ENCODE data around the gene EFCAB9.
"Not testable (repeated sequence)": the region's sequence is repeated elsewhere in the genome, so short reads cannot be mapped to it uniquely, and the experiment has no call there.

EFCAB9 gene

DNA sequence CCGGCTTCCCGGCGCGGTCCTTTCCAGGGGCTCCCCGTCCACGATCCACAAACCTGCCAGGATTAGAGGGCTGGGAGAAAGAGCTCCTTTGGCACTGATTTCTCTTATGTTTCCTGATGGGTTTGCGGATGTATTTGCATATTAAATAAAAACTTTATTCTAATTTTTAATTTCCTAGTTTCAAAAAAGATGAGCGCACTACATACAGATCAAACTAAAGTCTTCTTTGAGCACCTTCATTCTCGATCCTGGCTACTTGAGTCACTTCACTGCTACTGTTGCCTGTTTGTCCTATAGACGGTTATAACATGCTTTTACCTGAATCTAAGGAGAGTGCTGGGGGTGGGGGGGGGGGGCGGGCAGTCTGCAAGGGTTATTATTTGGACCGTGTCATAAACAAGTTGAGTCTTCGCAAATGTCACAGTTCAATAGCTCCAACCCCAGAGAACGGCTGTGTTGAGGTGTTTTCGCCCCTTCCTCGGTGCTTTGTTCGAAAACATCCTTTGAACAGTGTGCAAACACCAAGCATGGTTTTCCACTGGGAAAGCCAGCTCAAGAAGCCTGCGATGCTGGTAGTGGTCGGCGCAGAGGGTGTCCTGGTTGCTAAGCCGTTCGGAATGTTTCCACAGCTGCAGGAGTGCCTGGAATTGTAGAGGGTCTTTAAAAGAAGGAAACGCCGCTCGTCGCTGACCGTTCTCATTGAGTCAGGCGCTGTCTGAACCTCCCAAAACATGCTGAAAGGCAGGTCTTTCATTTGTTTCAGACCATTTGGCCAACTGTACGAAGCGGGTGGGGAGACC, 4.9 kb upstream of the EFCAB9 start:
- peak; percentile 64 for DNase-seq

DNA sequence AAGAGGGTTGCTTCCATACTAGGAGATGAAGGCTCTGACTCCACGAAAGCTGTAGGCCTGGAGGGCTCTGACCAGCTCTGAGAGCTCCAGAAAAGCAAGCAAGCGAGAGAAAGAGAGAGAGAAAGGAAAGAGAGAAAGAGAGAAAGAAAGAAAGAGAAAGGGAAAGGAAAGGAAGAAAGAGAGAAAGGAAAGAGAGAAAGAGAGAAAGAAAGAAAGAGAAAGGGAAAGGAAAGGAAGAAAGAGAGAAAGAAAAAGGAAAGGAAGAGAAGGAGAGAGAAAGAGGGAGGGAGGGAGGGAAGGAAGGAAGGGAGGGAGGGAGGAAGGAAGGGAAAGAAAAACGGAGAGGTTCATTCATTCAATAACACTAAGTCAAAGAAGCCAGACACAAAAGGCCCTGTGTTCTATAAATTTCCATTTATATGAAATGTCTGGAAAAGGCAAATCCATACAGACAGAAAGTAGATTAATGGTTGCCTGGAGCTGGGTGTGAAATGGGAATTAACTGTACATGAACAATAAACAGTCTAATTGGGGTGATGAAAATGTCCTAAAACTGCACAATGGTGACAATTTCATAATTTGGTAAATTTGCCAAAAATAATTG, 4.2 kb upstream of the EFCAB9 start:
- no peak for DNase-seq

DNA sequence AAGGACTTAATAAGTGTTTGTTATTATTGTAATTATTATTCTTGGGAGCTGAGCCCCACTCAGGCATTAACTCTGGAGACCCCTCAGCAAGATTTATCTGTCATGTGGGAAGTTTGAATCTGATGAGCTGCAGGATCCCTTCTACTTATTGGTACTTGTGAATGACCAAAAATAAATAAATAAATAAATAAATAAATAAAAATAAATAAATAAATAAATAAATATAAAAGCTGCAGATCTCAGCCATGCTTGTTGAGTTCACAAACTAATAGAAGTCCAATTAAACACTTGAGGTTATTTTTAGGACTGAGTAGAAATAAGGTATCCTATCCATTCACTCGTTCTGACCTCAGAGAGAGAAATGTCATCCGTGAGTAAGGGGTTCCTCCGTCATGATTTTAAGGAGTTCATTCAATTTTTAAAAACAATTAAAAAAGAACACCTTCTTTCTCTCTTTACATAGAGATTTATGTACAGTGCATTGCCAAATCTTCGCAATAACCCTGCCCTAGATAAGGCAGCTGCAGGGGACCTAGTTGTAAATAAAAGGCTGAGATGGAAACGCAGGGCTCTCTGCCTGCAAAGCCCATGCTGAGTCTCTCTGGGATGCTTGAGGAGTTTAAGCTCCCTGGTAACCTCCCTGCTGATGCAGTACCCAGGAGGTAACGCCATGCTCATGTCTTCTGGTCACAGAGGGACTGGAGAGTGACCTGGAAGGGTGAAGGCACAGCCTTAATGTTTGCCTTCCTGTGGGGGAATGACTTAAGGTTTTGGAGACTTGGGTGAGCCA, 1.2 kb downstream of the EFCAB9 start:
- no peak for DNase-seq

DNA sequence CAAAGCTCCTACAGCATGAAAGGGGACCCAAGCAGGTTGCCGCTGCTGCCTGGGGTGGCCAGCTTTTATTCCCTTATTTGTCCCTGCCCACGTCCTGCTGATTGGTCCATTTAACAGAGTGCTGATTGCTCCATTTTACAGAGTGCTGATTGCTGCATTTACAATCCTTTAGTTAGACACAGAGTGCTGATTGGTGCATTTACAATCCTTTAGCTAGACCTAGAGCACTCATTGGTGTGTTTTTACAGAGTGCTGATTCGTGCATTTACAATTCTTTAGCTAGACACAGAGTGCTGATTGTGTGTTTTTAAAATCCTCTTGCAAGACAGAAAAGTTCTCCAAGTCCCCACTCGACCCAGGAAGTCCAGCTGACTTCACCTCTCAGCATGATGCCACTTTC, 3.8 kb downstream of the EFCAB9 start:
- DNase-seq: not testable (repeated sequence)

DNA sequence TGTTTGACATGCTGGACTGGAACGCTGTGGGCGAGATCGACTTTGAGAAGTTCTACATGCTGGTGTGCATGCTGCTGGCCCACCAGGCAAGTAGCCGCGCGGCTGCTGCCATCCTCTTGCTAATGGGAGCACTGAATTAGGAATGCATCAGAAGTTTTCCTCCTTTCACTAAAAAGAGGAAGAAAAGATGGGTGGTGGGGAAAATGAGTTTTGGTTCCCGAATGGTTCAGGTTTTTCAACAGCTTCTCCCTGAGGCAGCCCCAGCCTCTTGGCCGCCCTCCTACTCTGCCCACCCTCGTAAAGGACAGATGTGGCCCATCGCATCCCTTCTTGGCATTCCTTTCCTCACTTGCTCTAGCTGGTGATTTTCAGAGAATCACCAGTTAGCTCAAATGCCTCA, 5.5 kb downstream of the EFCAB9 start:
- no peak for DNase-seq

DNA sequence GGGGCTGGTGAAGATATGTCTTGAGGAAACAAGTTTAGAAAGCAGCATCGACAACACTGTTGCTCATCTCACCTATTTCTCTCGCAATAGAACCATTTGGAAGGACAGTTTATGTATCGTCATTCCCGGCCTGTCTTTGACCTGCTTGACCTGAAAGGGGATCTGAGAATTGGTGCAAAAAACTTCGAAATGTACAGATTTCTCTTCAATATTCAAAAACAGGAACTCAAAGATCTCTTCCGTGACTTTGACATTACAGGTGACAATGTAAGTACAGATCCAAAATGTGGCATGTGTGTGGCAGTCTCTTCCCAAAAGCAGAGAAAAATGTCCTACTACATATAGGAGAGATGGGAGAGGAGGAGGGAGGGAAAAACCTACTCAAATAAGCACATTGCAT, 6.5 kb downstream of the EFCAB9 start:
- DNase-seq: no peak

DNA sequence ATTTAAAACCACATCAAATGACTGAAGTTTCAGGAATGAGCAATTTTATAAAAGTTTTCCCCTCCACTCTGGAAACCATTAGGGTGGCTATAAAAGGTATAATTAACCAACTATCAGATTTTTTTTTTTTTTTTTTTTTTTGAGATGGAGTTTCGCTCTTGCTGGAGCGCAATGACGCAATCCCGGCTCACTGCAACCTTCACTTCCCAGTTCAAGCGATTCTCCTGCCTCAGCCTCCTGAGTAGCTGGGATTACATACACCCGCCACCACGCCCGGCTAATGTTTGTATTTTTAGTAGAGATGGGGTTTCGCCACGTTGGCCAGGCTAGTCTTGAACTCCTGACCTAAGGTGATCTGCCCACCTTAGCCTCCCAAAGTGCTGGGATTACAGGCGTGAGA, 12.0 kb downstream of the EFCAB9 start:
- not testable (repeated sequence) for DNase-seq

DNA sequence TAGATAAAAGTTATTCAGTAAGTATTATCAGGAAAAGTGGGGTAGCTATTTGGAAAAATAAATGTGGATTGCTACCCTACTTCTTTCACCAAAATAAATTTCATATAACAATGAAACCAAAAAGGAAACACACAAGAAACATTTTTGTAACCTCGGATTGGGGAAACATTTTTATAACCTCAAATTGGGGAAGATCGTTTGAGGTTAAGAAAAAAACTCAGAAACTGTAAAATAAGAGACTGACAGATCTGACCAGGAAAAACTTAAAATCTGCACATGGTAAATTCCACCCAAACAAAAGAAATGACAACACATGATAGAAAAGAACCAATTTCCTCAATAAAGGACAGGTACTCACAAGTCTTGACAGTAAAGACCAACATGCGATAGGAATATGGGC, 13.5 kb downstream of the EFCAB9 start:
- DNase-seq: no peak

DNA sequence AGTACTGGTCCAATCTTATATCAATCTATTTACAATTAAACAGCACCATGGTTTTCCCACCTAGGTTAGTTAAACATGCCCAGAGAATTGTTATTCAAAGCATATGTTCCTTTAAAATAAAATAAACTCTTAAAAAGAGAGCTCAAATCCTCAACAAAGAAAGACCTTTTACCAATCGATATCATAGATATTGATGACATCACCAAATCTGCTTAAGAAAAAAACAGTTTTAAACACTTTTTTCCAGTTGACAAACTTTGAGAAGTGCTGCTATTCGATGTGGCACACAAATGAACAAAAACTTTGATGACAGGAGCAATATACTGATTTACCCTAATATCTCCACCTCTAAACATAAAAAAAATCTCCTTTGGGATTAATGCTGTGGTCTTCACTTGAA, 15.7 kb downstream of the EFCAB9 start:
- DNase-seq: no peak

DNA sequence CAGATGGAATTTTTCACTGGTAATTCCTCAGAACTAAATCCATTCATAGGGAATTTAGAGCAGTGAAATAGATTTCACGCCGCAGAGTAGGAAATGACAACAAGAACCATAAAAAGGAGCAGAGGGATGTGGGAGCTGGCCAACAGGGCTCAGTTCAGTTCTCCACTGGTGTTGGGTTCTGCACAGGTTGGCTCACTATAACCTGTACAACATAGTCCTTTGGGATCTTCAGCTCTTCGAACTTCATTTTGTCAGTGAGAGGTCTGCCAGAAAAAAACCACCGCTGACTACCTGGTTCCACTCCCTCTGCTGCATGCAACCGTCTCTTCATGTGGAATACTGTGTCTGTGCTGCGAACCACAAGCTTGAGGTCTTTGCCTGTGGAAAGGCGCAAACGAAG, 17.7 kb downstream of the EFCAB9 start:
- DNase-seq: no peak

DNA sequence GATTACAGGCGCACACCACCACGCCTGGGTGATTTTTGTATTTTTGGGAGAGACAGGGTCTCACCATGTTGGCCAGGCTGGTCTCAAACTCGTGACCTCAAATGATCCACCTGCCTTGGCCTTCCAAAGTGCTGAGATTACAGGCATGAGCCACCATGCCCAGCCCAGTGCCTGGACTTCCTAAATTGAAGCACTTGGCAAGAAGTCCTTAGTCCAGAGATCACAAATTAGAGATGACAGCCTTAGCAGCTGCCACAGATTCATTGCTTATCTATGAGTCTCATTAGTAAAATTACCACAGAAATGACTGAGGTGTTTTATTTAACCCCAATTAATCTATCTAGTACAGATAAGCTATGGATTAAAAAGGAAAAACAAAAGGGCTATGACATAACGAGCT, 19.2 kb downstream of the EFCAB9 start:
- DNase-seq: peak; percentile 10

DNA sequence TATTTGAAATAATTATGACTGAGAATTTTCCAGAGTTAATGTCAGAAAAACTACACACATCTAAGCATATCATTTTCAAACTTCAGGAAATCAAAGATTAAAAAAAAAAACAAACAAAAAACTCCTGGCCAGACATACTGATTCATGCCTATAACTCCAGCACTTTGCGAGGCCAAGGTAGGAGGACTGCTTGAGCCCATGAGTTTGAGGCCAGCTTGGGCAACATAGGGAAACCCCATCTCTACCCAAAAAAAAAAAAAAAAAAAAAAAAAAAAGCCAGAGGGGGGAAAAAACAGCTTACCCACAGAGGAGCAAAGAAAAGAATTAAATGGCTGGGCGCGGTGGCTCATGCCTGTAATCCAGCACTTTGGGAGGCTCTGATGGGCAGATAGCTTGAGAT, 22.4 kb downstream of the EFCAB9 start:
- no peak for DNase-seq

DNA sequence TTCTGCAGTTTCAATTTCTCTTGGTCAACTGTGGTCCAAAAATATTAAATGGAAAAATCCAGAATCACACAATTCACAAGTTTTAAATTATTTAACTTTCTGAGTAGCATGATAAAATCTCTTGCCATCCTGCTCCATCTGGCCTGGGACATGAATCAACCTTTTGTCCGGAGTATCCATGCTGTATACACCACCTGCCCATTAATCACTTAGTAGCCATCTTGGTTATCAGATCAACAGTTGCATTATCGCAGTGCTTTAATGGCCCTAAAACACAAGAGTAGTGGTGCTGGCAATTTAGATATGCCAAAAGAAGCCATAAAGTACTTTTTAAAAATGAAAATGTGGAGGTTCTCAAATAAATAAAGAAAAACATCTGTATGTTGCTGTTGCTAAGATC, 25.3 kb downstream of the EFCAB9 start:
- no peak for DNase-seq

DNA sequence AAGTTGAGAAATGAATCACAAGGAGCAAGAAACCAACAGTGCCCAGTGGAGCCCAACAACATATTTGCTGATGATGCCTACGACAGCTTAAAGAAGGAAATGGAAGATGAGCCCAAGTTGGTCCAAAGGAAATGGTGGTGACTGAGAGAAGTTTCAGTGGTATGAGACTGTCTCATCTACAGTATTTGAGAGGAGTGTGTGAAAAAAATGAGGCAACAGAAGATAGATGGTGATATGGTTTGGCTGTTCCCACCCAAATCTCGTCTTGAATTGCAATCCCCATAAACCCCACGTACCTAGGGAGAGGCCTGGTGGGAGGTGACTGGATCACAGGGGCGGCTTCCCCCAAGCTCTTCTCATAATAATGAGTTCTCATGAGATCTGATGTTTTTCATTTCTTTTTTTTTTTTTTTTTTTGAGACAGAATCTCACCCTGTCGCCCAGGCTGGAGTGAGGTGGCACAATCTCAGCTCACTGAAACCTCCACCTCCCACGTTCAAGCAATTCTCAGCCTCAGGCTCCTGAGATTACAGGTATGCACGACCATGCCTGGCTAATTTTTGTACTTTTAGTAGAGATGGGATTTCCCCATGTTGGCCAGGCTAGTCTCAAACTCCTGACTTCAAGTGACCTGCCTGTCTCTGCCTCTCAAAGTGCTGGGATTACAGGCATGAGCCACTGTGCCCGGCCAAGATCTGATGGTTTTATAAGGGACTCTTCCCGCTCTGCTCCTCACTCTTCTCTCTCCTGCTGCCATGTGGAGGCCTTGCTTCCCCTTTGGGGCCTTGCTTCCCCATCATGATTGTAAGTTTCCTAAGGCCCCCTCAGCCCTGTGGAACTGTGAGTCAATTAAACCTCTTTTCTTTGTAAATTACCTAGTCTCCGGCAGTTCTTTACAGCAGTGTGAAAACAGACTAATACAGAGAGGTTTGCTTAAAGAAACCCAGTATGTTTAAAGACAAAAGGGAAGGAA, 30.2 kb downstream of the EFCAB9 start:
- no peak for DNase-seq

DNA sequence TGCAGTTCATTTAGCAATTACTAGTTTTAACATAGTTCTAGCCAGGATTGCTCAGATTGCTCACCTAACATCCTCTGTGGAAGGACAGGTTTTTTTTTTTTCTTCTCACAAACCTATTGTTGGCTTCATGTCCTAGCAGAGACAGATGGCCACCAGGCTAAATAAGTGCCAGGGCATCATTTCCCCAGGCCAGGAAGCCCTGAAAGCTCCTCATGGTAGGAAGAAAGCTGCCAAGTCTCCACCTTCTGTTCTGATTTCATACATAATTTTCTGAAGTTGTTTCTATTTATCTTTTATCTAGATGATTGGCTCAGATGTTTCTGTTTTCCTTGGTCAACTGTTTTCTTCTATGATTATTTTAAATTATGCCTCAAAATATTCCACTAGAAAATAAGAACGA, 31.0 kb downstream of the EFCAB9 start:
- no peak for DNase-seq

DNA sequence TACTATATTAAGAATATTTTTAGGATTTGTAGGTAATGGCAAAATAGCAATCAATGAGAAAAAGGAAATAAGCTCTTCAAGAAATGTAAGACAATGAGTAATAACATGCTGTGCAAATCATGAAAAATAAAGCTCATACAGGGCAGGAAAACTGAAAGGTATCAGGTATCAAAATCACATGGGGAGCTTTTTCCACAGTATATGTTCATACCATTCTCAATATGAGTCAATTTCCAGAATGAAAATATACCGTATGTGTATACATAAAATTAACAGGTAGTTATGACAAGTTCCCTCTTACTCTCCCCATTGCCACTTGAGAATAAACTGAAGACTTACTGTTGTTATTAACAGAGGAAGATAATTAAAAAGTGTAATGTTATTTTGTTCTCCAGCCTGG, 35.9 kb downstream of the EFCAB9 start:
- no peak for DNase-seq

DNA sequence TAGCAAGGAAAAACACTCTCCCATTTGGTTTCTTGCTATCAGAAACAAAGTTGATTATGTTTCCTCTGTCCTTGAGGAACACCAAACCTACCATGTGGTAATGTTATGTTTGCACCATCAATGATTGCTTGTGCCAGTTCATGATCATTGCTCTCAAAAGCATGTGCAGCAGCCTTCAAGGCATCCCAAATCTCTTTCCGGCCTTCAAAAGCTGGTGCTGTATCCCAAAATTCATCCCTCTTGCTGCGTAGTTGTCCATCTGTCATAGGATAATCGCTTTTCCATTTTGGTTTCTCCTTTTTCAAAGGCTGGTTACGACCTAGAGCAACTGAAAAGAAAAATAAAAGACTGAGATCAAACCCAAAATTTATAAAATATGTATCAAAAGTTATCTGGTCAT, 40.1 kb downstream of the EFCAB9 start:
- DNase-seq: no peak

DNA sequence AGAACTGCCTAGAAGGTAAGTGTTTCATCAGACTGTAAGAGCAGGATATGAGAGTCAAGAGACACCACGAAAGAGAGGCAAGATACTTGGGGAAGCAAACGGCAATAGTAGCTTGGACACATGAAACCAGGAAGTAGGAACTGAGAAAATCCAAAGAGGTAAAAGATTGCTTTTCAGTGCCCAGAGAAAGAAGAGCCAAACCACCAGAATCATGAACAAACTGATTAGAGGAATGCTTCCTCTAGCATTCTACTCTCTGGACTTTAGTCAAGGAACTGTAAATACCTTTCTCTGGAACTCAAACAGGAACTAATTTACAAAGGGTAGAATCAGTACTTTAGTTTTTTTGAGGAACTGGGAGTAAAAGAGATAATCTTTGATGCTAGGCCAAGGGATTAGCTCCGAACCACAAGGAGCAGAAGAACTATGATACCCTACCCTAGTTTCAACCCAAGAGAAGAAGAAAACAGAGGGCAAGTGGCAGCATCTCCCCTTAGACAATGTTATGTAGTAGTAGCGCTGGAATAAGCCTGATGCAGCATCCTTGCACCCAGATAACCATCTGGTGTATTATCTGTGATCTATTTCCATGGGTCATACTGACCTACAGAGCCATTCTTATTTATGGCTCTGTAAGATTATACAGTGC, 41.3 kb downstream of the EFCAB9 start:
- DNase-seq: no peak

DNA sequence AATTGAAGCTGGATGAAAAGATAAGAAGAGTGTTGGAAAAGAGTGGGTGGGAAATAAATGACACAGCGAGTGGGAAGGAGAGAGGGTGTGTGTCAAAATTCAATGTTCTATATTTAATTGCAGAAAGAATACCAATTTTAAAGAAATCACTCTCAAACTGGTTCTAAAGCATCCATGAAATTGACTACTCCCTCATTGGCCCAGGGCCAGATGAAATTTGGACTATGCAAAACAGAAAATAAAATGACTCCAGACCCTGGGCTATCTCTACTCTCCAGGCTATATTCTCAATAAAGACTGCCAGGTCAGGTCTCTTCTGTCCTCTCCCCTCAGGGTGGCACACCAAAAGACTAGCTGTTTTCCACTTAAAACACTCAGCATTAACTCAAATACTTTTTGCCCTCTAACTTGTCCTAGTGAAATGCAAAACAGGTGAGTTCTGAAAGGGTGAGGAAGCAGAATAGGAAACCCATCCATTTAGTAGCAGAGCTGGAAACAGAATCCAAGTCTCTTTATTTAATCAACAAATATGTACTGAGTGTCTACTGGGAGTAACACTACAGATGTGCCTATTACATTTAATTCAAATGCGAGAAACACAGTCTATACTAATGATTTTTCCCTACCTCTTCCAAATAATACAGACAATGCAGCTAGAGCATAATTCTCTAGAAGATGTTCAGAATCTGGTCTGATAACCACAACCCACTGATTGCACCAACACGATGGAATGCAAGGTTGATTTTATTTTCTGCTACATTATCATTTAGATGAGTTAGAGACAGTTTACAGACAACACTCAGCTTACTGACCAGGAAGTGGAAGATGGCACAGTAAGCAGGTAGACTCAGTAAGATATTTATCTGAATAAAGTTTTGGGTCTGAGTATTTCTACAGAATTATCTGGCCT, 42.1 kb downstream of the EFCAB9 start:
- DNase-seq: no peak

DNA sequence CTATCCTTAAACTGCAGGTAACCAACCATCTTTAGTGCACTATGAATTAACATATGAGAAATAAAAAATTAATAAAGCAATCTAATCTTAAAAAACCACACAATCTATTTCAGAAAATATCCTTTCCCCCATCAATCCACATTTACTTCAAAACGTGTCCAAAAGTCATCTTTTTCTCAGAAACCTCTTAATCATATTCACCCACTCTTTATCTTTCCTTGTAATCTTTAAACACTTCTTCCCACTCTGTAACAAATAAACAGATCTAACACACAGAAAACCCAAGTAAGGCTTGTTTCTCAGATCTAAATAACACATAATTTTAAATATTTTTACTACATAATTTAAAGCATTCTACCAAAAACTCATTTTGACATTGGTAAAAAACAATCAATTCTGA, 44.4 kb downstream of the EFCAB9 start:
- no peak for DNase-seq

DNA sequence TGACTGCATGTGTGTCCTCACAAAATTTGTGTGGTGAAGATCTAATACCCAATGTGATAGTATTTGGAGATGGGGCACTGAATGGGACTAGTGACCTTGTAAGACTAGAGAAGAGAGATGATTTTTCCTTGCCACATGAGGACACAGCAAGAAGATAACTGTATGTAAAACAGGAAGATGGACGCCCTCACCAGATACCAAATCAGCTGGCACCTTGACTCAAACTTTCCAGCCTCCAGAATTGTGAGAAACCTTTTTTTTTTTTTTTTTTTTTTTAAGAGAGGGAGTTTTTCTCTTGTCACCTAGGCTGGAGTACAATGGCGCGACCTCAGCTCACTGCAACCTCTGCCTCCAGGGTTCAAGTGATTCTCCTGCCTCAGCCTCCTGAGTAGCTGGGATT, 49.3 kb downstream of the EFCAB9 start:
- no peak for DNase-seq
